DMS153 (cell line): ENCODE data around the gene JKAMP.
"Not testable (repeated sequence)": the region's sequence is repeated elsewhere in the genome, so short reads cannot be mapped to it uniquely, and the experiment has no call there.

Experiments used
- DNase-seq: peaks from one replicate; lab custom pipeline; 2025; lab: John Stamatoyannopoulos, UW

The JKAMP gene

GRCh38 chr14:59483819-59484638, at the start of gene JKAMP, which contains the start of gene L3HYPDH:
Gene JKAMP, plus strand, starts transcription at chr14:59484517. Its CDS starts 73 bp downstream, at chr14:59484590.
Gene L3HYPDH, minus strand, starts transcription at chr14:59484408. Its CDS starts 92 bp downstream, at chr14:59484316.
- peak; percentile 91 for DNase-seq

GRCh38 chr14:59435101-59435500, 49.2 kb upstream of the JKAMP start:
- no peak for DNase-seq

GRCh38 chr14:59435987-59436386, 48.3 kb upstream of the JKAMP start:
- DNase-seq: no peak

- DNase-seq: no peak
Observed at GRCh38 chr14:59438195-59438647, 46.1 kb upstream of the JKAMP start.

- no peak for DNase-seq
Observed at GRCh38 chr14:59439256-59439965, 44.9 kb upstream of the JKAMP start.

GRCh38 chr14:59448673-59449072, 35.6 kb upstream of the JKAMP start:
- not testable (repeated sequence) for DNase-seq

- DNase-seq: no peak
Observed at GRCh38 chr14:59450716-59451115, 33.6 kb upstream of the JKAMP start.

GRCh38 chr14:59451849-59452248, 32.5 kb upstream of the JKAMP start:
- no peak for DNase-seq

GRCh38 chr14:59454139-59454538, 30.2 kb upstream of the JKAMP start:
- no peak for DNase-seq

- no peak for DNase-seq
Observed at GRCh38 chr14:59455411-59455810, 28.9 kb upstream of the JKAMP start.

- no peak for DNase-seq
Observed at GRCh38 chr14:59458486-59458885, 25.8 kb upstream of the JKAMP start.

GRCh38 chr14:59460378-59460777, 23.9 kb upstream of the JKAMP start:
- DNase-seq: no peak

GRCh38 chr14:59461891-59462290, 22.4 kb upstream of the JKAMP start:
- DNase-seq: no peak

- no peak for DNase-seq
Observed at GRCh38 chr14:59463787-59464485, 20.4 kb upstream of the JKAMP start.

GRCh38 chr14:59464486-59465315, 19.6 kb upstream of the JKAMP start:
- peak; percentile 22 for DNase-seq

GRCh38 chr14:59465316-59466135, 18.8 kb upstream of the JKAMP start, which contains the start of gene GPR135:
Gene GPR135, minus strand, starts transcription at chr14:59465380. Its CDS starts 154 bp downstream, at chr14:59465226.
- DNase-seq: no peak

GRCh38 chr14:59474172-59474571, 10.1 kb upstream of the JKAMP start:
- DNase-seq: no peak

GRCh38 chr14:59475709-59476108, 8.6 kb upstream of the JKAMP start:
- no peak for DNase-seq

- DNase-seq: no peak
Observed at GRCh38 chr14:59478540-59478939, 5.8 kb upstream of the JKAMP start.

GRCh38 chr14:59480166-59480565, 4.2 kb upstream of the JKAMP start:
- DNase-seq: no peak

- DNase-seq: no peak
Observed at GRCh38 chr14:59481407-59481806, 2.9 kb upstream of the JKAMP start.
